Measurements from ENCODE around the gene ADGRB3.

Gene ADGRB3

DNA sequence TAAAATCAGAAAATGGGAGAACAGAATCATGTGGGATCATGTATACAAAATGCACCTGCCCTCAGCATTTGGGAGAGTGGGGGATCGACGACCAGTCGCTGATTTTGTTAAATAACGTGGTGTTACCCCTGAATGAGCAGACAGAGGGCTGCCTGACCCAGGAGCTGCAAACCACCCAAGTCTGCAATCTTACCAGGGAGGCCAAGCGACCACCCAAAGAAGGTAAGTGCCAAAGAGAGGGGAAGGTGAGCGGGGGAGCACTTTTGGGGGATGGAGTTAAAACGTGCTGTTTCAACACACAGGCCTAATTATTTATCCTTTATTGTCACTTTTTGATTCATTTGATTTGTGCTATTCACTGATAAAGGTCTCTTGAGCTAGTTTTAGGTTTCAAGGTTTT, 4.1 kb downstream of the ADGRB3 start:
- Mint-ChIP-seq H3K27ac (no peak overlapping the region), H3K9me3 (no peaks in the 10 kb centered on the region), H3K27me3 (peaks cover 33% of the 10 kb centered on the region), H3K4me3 (no peak overlapping the region), H3K36me3 (no peaks in the 10 kb centered on the region), H3K4me1 (peaks cover 23% of the 10 kb centered on the region)

DNA sequence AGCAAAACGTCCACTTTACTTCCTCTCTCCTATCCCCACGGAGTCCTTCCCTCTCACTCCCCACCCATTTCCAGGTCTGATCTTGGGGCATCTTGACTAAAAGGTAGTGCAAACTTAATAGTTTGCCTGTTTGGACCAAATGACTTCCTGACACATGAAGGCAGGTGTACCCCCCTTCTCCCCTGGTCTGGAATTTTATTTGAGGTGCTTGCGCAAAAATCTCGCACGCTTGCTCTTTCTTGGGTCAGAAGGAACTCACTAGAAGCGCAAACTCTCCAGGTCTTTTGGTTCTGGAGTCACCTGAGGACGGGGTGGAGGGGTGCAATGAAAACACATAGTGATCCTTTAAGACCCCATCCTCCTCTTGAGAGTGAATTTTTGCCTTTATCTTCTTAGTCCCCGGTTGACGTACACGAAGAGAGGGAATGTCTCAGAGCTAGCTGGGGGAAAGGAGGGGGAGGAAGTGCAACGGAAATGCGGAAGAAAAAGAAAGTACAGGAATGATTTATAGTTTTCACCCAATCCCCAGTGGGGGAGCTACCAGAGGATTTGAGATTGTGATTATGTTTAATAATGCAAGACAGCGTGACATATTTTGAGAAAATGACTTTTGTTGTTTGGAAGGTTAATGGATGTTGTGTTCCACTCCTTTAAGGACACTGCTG, 4.9 kb downstream of the ADGRB3 start:
- Mint-ChIP-seq H3K9me3 (no peaks in the 10 kb centered on the region), H3K4me3 (no peak overlapping the region), H3K4me1 (peaks cover 18% of the 10 kb centered on the region), H3K36me3 (no peaks in the 10 kb centered on the region), H3K27ac (no peak overlapping the region), H3K27me3 (peaks cover 29% of the 10 kb centered on the region)

DNA sequence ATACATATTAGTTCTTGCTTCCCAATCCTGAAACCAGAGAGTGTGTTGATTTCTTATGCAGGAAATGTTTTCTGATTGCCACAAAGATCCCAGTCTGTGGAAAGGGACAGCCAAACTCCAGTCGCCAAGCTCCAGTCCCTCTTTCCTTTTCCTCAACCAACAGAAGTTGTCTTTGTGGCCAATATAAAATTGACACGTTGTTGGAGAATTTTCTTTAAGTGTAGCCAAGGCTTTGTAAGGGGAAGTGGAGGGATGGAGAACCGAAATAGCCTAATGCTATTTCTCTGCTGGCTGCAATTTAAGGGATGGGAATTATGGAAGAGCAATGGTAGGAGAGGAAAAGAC, 5.4 kb downstream of the ADGRB3 start:
- H3K36me3 Mint-ChIP-seq: no peaks in the 10 kb centered on the region
- peaks cover 25% of the 10 kb centered on the region for H3K27me3 Mint-ChIP-seq
- no peak overlapping the region for H3K4me3 Mint-ChIP-seq
- no peak overlapping the region for H3K27ac Mint-ChIP-seq
- no peaks in the 10 kb centered on the region for H3K9me3 Mint-ChIP-seq
- peaks cover 14% of the 10 kb centered on the region for H3K4me1 Mint-ChIP-seq

DNA sequence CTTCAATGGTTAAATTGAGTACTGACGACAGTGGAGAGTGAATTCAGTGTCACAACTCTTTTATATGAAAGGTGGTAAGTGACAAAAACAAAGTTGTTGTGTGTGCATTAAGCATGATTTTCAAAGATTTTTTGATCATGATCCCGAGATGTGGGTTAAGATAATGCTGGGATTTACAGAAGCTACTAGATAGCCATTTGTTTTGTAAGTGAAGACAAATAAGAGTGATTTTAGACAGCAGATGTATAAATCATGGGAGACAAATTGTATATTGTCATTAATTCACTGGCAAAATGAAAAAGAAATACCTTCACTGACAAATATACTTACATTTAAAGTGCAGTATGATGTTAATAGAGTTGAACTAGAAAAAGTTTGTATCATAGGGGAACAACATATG, 6.1 kb downstream of the ADGRB3 start:
- Mint-ChIP-seq H3K4me1 (peaks cover 7% of the 10 kb centered on the region), H3K4me3 (no peak overlapping the region), H3K27me3 (peaks cover 19% of the 10 kb centered on the region), H3K36me3 (no peaks in the 10 kb centered on the region), H3K27ac (no peak overlapping the region), H3K9me3 (no peaks in the 10 kb centered on the region)

DNA sequence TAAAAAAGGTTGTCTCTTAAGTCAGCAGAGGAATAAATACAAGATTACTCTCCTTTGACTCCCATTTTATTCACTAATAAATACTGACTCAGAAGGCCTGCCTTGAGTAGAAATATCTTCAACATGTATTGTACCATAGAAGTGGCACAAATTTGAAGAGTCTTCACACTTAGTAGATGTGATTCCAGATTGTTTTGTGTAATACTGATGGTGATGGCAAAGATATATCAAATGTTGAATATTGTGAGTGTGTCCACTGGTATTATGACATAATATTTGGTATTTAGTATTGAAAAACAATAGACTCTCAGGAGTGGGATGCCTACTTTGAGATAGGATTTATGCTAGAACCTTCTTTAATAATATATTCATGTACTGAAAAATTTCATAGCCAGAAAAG, 7.0 kb downstream of the ADGRB3 start:
- Mint-ChIP-seq H3K4me3 (no peak overlapping the region), H3K27me3 (peaks cover 17% of the 10 kb centered on the region), H3K9me3 (no peaks in the 10 kb centered on the region), H3K4me1 (peaks cover under 1% of the 10 kb centered on the region), H3K27ac (no peak overlapping the region), H3K36me3 (no peaks in the 10 kb centered on the region)

DNA sequence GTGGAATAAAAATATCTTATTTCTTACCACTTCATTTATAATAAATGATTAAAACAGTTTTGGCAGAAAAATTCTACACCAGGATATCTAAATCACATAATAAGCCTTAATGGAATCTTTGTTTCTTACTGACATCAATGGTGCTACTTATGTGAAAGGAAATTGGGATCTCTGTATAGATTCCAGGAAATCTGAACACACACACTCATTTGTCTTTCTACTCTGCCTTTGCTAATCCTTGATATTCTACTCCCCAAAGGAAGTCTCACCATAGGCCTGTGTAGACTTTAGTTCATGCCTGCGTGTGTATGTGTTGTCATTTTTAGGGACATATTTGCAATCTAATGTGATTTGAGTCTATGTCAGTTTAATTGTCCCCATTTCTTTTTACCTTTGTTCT, 7.9 kb downstream of the ADGRB3 start:
- H3K4me1 Mint-ChIP-seq: no peaks in the 10 kb centered on the region
- no peak overlapping the region for H3K4me3 Mint-ChIP-seq
- peaks cover 11% of the 10 kb centered on the region for H3K27me3 Mint-ChIP-seq
- H3K27ac Mint-ChIP-seq: no peak overlapping the region
- no peaks in the 10 kb centered on the region for H3K36me3 Mint-ChIP-seq
- H3K9me3 Mint-ChIP-seq: no peaks in the 10 kb centered on the region

DNA sequence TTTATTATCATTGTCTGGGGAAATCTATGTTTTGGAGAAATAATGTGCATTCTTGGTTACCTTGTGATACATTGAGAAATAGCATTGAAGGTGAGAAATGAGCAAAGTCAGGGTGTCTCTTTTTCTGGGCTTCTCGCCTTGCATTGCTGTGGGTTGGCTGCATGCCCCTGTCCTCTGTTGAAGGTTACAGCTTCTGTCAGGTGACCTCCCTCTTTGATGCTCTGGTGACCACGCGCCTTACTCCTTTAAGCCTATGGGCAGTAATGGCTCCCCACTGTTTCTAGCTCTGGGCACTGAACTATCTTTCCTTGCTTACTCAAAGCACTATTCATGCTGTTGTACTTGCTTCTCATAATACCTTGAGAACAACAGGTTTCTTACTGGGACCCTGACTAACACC, 14.6 kb downstream of the ADGRB3 start:
- Mint-ChIP-seq H3K9me3 (no peaks in the 10 kb centered on the region), H3K36me3 (no peaks in the 10 kb centered on the region), H3K27ac (no peak overlapping the region), H3K4me1 (no peaks in the 10 kb centered on the region), H3K27me3 (no peaks in the 10 kb centered on the region), H3K4me3 (no peak overlapping the region)

DNA sequence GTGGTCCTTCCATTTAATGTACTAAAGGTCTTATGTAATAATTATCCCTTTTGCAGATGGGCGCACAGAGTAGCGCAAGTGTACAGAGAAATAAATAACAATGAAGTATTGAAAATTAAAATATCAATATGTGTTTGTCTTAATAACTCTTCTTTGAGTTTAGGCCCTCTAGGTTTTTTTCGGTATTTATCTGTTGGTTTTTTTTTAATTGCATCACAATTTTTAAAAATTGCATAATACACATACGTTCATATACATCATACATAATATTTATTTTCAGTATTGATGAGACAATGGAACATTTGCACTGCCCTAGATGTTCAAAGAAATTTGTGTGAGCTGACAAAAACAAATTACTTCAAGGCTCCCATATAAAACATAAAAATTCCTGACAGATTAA, 15.1 kb downstream of the ADGRB3 start:
- Mint-ChIP-seq H3K4me1 (no peaks in the 10 kb centered on the region), H3K27ac (no peak overlapping the region), H3K36me3 (no peaks in the 10 kb centered on the region), H3K27me3 (no peaks in the 10 kb centered on the region), H3K4me3 (no peak overlapping the region), H3K9me3 (no peaks in the 10 kb centered on the region)

DNA sequence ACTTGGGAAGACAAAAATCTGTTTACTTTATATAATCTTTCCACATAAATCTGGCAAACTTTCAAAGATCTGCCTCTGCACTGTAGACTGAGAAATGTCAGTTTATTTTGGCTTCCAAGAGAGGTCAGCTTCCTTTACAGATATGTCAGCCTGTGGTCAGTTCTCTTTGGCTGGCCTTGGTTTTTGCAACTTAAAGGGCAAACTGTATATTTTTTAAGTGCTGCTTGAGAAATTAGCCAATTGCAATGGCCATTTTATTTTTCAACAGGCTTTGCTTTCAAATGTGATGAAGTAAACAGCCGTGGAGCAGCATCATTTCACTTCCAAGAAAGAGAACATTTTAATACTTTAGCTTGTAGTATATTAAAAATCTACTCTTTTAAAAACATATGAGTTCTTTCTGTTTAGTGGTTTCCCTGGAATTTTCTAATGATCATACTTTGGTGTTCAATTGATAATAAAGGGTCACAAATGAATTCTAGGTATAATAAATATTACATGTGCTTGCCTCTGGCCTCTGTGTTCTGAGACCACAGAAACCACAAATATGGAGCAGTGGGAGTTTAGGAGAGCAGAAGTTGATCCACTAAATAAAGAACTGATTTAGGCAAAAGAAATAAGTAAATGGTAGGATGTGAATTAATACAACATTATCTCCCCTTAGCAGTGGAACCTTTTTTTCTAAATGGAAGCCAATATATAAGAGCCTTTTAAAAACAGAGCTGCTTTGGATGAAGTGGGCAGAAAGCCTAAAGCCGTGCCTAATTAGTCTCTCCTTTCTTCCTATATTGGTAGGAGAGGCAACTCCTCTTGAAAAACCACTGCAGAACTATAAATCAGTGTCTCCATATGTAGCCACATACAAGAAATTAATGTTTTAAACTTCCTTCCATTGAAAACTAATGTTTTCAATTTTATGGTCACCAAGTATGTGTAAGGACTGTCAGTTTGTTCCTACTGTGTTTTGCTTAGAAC, 16.2 kb downstream of the ADGRB3 start:
- Mint-ChIP-seq H3K4me1 (no peaks in the 10 kb centered on the region), H3K4me3 (no peak overlapping the region), H3K27me3 (no peaks in the 10 kb centered on the region), H3K27ac (no peak overlapping the region), H3K36me3 (no peaks in the 10 kb centered on the region), H3K9me3 (no peaks in the 10 kb centered on the region)

DNA sequence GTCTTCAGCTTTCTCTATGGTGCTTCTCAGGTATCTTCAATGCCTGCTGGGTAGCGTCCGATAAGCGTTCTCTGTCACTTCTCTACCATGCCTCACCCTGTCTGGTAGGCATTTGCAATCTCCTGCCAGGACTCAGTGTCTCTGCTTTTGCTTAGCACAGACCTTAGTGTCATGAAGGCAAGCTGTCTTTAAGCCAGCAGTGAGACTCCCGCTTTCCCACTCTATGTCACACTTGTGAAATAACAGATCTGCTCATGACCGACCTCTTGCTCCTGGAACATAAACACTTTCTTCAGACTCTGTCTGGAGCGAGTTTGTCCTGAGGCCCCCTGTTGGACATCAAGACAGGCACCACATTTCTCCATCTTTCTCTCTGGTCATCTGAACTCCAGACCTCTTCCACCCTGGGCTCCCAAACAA, 17.0 kb downstream of the ADGRB3 start:
- no peaks in the 10 kb centered on the region for H3K36me3 Mint-ChIP-seq
- no peaks in the 10 kb centered on the region for H3K9me3 Mint-ChIP-seq
- no peak overlapping the region for H3K27ac Mint-ChIP-seq
- no peaks in the 10 kb centered on the region for H3K27me3 Mint-ChIP-seq
- no peaks in the 10 kb centered on the region for H3K4me1 Mint-ChIP-seq
- H3K4me3 Mint-ChIP-seq: no peak overlapping the region

DNA sequence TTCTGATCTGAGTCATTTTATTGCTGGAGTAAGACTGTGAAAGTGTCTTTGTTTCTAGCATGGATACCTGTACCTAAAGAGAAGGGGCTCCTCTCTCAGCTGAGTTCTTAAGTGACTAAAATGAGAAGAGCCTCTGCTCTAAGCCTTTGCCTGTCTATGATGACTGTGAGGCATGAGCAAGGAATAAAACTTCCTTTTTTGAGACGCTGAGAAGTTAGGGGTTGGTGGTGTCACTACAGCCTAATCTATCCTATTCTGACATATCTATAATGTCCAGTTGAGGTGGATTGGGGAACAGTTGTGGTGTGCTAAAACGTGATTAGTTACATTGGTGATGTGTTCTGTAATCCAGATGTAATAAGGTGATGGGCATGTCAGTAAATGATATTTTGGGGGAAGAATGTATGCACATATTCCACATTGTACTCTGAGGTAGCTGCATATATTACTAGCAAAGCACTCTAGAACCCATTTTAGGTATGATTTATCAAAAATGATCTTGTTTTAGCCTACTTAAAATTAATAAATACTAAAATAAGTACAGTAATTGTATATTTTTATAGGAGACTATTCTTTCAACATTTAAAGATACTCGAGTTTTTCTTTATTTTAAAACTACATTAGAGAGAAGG, 18.1 kb downstream of the ADGRB3 start:
- Mint-ChIP-seq H3K4me1 (no peaks in the 10 kb centered on the region), H3K9me3 (no peaks in the 10 kb centered on the region), H3K27me3 (no peaks in the 10 kb centered on the region), H3K36me3 (no peaks in the 10 kb centered on the region), H3K27ac (no peak overlapping the region), H3K4me3 (no peak overlapping the region)

DNA sequence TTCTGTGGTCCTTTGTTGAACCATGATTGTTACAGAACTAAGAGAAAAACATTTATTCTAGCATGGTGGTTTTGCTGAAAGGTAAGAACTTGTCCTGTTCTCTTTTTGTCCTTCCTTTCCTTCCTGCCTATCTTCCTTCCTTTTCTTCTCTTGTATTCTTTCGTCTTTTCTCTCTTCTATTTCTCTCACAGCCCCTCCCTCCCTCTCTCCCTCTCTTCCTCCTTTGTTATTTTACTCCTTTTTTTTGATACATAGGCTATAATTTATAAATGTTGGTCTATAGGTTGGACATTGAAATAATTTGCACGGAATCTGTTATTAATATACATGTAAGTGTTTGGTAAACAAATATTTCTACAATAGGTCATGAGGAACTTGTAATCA, 18.6 kb downstream of the ADGRB3 start:
- Mint-ChIP-seq H3K4me1 (no peaks in the 10 kb centered on the region), H3K4me3 (no peak overlapping the region), H3K9me3 (no peaks in the 10 kb centered on the region), H3K36me3 (no peaks in the 10 kb centered on the region), H3K27ac (no peak overlapping the region), H3K27me3 (no peaks in the 10 kb centered on the region)

DNA sequence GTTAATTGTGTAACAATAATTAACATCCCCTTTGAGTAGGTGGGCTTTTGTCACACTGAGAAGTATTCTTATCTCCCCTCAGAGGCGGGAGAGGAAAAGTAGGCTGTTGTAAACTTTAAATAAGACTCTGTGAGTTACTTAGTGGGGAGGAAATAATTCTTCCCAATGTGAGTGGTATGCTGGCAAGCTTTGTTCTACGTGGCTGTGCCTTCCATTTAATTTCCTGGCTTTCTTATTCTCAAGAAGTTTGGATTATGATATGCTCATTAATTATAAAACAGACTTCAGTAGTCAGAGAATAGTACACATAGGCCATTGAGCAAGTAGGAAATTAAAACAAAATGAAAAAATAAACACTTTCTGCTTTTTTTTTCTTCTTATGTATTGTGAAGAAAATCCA, 19.1 kb downstream of the ADGRB3 start:
- no peak overlapping the region for H3K4me3 Mint-ChIP-seq
- H3K4me1 Mint-ChIP-seq: no peaks in the 10 kb centered on the region

DNA sequence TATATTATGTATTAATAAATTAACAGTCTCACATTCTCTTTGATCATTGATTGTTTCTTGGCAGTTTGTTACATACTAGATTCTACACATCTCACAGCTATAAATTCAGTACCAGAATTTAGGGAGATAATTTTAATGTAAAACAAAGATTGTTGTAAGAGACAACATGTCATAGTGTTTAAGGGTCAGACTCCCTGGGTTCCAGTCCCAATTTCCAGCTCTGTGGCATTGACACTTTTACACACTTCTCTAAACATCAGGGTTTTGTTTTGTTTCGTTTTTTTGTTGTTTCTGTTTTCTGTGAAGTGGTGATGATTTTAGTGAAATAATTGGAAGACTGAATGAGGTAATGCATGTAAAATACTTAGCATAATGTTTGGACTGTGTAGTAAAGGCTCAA, 19.9 kb downstream of the ADGRB3 start:
- Mint-ChIP-seq H3K9me3 (no peaks in the 10 kb centered on the region), H3K27me3 (no peaks in the 10 kb centered on the region), H3K27ac (no peak overlapping the region), H3K36me3 (no peaks in the 10 kb centered on the region), H3K4me3 (no peak overlapping the region), H3K4me1 (no peaks in the 10 kb centered on the region)

More for the DNA sequence above, 19.1 kb downstream of the ADGRB3 start:
- no peaks in the 10 kb centered on the region for H3K36me3 Mint-ChIP-seq
- no peak overlapping the region for H3K27ac Mint-ChIP-seq
- H3K27me3 Mint-ChIP-seq: no peaks in the 10 kb centered on the region
- H3K9me3 Mint-ChIP-seq: no peaks in the 10 kb centered on the region

DNA sequence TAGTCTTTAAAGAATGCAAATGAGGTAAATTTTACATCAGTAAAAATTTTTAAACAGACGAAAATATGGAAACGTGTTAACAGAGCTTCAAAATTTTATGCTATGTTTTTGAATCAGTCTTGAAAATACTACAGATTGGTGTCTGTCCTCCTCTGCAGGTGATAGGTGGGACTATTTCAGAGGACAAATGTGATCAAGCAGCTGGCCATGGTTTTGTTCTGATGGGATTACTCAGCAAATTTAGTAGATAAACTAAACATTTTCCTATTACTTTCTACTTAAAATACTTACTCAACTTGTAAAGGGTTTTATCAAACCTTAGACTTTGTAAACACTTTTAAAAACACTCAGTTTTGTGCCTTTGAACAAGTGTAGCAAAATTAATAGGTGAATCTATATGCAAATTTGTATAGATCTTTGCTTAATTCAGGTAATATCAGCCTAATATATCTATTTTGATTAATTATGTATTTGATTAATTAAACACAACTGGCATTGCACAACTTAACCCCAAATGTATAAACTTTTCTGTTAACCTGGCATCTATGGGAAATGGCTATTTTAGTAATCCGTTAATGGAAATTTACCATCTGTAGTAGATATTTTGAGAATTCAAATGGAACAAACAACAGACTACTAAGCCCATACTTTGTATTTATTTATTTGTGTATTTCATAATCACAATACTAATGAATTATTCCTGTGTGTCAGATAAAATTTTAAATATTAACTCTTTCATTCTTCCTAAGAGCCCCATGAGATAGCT, 22.5 kb downstream of the ADGRB3 start:
- no peaks in the 10 kb centered on the region for H3K9me3 Mint-ChIP-seq
- H3K4me3 Mint-ChIP-seq: no peak overlapping the region
- H3K36me3 Mint-ChIP-seq: no peaks in the 10 kb centered on the region
- H3K4me1 Mint-ChIP-seq: no peaks in the 10 kb centered on the region
- no peaks in the 10 kb centered on the region for H3K27me3 Mint-ChIP-seq
- no peak overlapping the region for H3K27ac Mint-ChIP-seq

Data from activated naive CD4-positive, alpha-beta T cell treated with anti-CD3 and anti-CD28 coated beads, Interleukin-2, amount 50 U/mL, for 24 hours (primary cell).